DMS153 (cell line): ENCODE data around the gene TMEM272.

ENCODE experiments used
- DNase-seq: peaks from one replicate; lab custom pipeline; 2025; lab: John Stamatoyannopoulos, UW

Gene TMEM272

GRCh38 chr13:51804295-51805172 lies 40.4 kb downstream of the TMEM272 start:
- no peak for DNase-seq

DNA sequence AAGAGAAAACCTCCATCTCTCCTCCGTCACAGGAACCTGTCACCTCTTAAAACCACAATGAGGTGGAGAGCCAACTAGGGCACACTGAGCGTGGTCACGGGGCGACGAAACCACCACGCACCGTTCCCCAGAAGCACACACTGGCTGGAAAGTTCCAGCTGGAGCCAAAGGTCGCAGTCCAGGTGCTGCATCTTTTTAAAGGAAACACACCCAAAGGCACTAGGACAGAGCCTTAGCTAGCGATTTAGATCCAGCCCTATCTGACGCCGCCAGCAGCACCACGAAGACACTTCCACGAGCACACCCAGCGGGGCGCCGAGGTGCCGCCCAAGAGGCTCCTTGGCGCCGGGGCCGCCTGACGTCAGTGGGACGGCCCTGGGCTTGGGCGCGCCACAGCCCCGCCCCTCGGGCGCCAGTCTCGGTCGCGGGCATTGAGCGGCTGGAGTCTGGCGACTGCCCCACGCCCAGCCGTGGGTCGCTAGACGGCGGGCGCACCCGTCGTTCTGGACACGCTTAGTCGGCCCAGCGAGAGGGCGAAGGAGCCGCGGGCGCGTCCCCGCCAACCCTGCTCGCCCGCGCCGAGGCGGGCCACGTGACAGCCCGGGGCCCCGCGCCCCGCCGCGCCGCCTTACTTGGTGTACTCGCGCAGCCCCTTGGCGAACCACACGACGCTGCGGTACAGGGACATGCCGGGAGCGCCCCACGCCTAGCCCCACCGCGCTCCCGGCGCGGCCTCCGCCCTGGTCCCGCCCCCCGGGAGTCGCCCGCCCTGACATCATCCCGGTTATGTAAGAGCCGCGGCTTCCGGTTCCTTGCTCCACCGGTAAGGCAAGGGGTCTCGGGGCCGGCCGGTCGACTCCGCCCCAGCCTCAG lies 41.3 kb downstream of the TMEM272 start, which contains the start of gene DHRS12:
Gene DHRS12 (minus strand): TSS at position 742 of the 873 bp plus-strand sequence. CDS start 4,504 bp downstream, outside the sequence.
- peak; percentile 69 for DNase-seq

- DNase-seq = no peak
These were observed 42.2 kb downstream of the TMEM272 start for GRCh38 chr13:51802631-51803418.

DNA sequence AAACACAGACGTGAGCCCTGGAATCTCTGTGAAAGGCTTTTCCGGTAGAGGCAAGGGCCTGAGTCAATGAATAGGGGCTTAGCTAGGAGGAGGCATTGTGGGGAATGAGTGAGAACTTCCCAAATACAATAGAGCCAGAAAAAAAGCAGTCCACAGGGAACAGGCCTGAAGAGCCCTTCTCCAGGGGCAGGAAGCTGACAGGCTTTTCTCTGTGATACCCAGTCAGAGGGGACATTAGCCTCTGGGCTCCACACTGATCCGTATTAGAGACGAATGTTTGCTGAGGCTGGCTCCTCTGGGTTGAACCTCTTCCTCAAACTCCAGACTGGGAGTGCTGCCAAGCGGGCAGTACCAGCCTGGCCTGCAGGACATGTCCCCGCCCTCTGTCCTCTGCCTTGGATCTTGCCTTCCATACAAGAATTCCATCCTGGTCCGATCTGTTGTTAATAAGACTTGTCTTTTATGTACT lies 43.3 kb downstream of the TMEM272 start:
- DNase-seq = peak; percentile 93

DNA sequence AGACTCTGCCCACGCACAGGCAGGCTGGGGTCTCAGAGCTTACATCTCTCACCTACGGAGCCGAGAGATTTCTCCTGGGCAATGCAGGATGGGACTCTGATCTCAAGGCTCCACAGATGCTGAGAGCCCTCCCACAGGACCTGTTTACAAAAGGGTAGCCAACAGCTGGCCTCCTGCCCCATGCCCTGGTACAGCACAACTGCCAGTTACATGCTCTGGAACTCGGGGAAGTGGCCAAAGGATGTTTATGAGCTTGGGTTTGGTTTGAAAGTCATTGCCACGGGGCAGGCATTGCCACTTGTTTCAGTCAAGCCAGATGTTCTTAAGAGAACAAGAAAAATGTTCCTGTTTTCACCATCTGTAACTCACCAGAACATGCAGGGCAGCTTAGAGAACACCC lies 44.5 kb downstream of the TMEM272 start:
- no peak for DNase-seq

DNA sequence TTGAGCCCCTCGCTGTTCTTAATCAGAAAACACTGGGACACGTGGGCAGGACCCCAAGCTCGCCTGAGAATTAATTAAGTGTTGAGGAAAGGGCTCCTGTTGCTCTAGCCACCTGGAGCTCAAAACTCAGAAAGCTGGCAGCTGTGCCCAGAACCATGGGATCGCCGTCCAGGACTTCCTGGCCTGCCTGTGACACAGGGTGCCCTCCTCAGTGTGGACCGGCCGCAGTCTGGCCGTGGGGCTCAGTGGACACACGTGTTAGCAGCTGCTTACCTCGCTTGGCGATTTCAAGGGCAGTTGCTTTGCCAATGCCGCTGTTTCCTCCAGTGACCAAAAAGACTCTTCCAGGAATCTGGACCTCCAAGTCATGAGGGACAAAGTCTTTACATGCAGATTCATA lies 45.7 kb downstream of the TMEM272 start:
- DNase-seq = no peak

- peak; percentile 75 for DNase-seq
These were observed 47.1 kb downstream of the TMEM272 start for GRCh38 chr13:51797664-51798488.

DNA sequence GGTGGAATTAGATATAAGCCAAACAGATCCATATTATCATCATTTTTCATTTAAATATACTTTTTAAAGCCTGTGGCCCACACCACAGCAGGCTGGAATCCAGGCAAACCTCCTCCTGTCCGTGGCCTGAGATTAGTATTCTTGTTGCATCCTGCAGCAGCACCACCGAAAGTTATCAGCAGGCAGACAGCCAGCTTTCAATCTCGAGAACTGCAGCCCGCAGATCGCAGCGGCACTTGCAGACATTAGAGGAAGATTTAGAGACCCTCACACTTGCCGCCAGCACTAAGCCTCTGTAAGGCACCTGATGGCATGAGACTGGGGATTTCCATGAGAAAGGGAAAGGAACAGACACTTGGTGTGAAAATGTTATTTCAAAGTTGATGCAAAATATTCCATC lies 48.4 kb downstream of the TMEM272 start:
- no peak for DNase-seq

GRCh38 chr13:51795419-51795818 lies 49.6 kb downstream of the TMEM272 start:
- no peak for DNase-seq

GRCh38 chr13:51794964-51795363 lies 50.0 kb downstream of the TMEM272 start:
- no peak for DNase-seq

DNA sequence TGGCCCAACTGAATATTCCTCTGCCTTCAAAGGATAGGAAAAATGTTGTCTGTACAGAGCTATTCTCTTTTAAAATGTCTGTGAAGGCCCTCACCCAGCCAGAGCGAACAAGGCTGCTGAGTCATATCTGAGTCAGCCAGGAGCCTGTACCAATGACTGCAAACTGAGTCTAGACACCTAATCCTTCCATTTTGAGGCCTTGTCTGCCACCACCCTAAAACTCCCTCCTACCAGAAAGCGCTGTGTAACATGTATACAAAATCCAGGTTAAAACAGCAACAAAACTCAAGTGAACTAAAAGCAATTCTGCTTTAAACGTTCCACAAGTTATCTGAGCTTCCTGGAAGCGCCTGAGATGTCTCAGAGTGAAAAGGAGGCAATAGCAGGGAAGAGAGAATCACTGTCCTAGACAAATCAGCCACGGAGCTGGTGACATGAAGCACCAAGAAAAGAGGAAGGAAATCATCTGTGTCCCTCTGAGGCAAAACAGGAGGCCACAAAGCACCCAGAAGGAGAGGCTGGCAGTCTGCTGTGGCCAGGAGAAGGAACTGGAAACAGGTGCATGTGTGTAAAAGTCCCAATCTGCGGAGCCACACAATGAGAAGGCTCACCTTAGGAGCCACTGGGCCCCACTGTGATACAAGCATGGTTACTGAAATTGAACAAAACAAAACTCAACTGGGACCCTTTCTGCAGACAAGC lies 51.3 kb downstream of the TMEM272 start:
- no peak for DNase-seq

- no peak for DNase-seq
These were observed 58.3 kb downstream of the TMEM272 start for GRCh38 chr13:51786425-51787265.

DNA sequence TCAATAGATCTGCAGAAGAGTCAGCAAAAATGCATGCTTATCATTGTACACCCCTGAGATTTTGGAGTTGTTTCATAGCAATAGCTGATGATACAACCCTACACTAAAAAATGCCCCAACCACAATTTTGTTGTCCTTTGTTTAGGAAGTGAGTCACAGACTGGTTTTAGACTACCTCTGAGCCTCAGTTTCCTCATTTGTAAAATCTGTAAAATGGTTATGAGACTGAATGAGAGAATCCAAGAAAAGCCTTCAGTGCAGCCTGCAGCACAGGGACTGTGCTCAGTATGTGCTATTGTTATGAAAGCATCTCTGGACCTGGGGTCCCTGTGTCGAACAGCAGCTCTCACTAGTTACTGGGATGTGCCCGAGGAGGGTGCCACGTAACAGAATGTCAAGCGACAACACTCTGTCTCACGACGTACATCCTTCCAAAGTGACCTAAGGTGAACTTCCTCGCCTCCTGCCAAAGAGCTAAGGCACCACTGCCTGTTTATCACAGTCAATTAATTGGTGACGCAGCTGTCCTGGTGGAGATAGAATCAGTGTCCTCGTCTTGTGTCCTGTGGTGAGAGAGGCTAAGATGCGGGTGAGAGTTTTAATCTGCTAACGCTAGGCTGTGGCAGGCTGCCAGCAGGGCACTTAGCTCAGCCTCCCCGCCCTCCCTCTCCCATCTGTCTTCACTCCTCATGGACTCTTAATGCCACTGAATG lies 59.1 kb downstream of the TMEM272 start:
- peak; percentile 69 for DNase-seq

DNA sequence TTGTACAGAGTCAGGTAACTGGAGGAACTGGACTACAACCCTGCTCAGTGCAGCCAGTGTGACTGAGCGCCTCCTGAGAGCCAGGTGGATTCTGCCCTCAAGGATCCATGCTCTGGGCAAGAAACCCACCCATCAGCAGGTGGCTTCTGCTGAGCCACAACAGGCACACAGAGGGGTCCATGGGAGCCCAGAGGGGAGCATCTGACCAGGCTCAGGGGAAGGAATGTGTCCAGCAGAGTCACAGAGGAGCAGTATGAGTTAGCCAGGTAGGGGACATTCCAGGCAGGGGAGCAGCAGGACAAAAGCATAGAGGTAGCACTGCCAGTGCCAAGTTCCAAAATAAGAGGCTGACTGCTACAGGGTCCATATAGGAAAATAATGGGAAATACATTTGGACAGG lies 60.9 kb downstream of the TMEM272 start:
- no peak for DNase-seq

GRCh38 chr13:51783428-51784094 lies 61.4 kb downstream of the TMEM272 start:
- DNase-seq = no peak

- no peak for DNase-seq
These were observed 62.8 kb downstream of the TMEM272 start for GRCh38 chr13:51782026-51782710.

- no peak for DNase-seq
These were observed 63.5 kb downstream of the TMEM272 start for GRCh38 chr13:51781246-51782022.
